ENCODE data around the gene CXorf58.
A peak's percentile ranks its signal among the peaks of the same experiment; 100 is the strongest.
"Not testable (repeated sequence)": the region's sequence is repeated elsewhere in the genome, so short reads cannot be mapped to it uniquely, and the experiment has no call there.

The CXorf58 gene, protein sequence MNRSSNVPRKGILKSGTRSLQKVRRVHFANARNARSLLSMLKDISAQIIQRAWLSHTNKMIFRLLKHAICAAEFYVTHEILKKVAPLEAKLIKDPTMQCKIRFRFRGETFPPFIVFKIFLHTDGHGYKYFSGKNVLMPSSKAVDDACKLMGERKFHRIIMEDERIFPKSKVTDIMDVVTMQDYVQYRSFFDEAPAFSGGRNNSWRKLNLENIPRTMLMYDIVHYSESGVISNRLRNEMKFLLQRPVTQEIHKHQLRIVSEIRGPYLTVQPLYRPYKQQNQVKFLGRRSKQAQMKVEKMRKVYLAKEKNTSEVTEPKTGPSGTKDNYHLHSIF

DNA sequence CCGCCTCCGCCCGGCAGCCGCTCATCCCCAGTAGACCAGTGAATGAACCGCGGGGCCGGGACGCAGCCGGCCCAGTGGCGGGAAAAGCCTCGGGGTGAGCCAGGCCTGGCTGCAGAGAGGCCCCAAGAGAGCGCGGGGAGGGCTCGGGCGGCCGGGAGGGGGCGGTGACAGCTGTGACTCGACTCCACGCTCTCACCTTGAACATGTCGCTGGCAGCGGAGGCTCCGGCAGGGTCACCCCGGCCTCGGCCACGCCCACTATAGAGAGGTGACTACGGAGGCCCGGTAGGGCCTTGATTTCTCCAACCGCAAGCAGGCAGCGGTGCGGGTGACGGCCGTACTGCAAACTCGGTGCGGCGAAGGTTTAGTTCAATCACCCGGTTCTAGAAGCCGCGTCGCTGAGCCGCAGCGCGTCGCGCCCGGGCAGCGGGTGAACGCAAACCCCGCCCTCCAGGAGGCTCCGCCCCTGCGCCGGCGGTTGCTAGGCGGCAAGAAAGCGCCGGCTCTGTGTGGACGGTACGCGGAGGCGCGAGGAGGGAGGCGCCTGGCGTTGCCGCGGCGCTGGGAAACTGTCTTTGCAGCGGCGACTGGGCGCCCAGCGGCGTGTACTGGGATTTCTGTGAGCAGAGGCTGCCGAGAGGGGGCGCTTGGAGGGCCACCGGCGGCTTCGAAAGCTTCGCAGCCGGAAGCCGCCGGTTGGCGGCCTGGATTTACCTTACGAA lies at the start of gene CXorf58, which contains the start of gene APOO:
CXorf58 (plus strand) TSS at position 509 of the 721 bp plus-strand sequence. CDS start 2,297 bp downstream, outside the sequence.
APOO (minus strand) TSS at position 441 of the 721 bp plus-strand sequence; CDS start at position 205, 236 bp downstream.
- peak; percentile 81 to 87 for DNase-seq

DNA sequence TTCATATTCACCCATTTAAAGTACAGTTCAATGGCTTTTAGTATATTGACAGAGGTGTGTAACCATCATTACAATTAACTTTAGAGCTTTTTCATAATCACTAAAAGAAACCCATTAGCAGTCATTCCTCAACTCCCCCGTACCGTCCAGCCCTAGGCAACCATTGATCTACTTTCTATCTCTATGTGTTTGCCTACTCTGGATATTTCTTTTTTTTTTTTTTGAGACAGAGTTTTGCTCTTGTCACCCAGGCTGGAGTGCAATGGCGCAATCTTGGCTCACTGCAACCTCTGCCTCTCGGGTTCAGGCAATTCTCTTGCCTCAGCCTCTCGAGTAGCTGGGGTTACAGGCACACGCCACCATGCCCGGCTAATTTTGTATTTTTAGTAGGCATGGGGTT lies 48.6 kb upstream of the CXorf58 start:
- not testable (repeated sequence) for DNase-seq

DNA sequence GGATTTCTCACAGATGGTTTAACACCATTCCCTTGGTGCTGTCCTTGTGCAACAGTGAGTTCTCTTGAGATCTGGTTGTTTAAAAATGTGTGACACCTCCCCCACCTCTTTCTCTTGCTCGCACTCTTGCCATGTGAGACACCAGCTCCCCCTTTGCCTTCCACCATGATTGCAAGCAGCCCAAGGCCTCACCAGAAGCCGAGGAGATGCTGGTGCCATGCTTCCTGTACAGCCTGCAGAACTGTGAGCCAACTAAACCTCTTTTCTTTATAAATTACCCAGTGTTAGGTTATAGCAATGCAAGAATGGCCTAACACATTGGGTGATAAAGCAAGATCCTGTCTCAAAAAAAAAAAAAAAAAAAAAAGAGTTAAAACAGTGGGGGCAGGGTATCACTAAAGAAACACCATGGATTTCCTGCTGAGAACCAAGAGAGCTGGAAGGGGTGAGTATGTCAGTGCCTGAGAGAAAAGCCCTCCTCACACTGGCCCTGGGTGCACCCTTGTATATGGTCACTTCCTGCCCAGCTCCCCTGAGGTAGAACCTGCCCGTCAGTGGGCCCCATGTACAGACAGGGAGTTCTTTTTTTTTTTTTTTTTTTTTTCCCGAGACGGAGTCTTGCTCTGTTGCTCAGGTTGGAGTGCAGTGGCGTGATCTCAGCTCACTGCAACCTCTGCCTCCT lies 46.5 kb upstream of the CXorf58 start:
- DNase-seq: no peak

DNA sequence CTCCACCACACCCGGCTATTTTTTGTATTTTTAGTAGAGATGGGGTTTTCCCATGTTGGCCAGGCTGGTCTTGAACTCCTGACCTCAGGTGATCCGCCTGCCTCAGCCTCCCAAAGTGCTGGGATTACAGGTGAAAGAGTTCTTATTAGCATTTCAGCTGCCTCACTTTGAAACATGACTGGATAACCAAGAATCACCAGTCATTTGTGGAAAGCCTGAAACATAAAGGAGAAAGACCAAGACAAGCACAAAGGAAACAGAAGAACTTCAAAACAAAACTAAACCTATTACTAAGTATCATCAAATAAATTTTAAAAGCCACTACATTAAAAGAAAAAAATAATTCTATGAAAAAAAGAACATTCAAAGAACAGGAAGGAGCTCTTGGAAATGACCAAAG lies 45.9 kb upstream of the CXorf58 start:
- DNase-seq: not testable (repeated sequence)

DNA sequence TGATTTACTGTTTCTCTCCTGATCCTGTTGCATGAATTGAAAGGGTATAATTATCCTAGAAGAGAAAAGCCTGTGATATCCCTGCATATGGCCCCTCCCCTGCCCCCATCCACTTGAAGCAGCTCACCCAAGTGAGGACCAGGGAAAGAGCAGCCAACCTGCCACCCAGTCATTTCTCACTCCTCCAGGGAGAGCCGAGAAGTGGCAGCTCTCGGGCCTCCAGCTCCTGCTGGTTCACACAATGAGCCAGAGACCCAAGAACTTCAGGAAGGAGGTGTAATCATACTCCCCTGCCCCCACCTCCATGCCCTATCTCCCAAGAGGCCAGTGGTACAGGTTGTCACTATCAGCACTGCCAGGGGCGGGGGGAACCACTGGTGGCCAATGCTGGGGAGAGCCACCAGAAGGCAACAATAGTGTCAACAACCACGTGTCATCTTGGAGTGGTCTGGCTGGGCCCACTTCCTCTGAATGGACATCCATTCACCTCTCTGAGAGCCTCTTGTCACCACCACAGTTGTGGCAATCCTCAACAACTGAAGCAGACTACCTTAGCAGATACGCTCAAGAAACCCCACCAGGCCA lies 43.0 kb upstream of the CXorf58 start:
- no peak for DNase-seq

DNA sequence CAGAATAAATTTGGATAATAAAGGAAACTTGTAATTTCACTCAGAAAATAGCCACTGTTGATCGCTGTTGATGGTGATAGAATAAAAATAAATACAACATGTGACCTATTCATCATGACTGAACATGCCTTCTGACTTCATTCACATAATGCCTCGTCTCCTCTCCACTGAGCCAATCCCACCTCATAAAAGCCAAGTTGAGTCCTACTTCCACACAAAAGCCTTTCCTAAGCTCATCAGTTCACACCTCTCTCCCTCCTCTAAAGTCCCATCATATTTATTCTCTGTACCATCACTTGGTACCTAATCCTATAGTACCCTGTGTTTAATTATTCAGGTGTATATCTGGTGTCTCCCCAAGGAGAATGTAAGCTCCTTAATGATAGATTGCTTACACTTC lies 37.8 kb upstream of the CXorf58 start:
- DNase-seq: no peak

DNA sequence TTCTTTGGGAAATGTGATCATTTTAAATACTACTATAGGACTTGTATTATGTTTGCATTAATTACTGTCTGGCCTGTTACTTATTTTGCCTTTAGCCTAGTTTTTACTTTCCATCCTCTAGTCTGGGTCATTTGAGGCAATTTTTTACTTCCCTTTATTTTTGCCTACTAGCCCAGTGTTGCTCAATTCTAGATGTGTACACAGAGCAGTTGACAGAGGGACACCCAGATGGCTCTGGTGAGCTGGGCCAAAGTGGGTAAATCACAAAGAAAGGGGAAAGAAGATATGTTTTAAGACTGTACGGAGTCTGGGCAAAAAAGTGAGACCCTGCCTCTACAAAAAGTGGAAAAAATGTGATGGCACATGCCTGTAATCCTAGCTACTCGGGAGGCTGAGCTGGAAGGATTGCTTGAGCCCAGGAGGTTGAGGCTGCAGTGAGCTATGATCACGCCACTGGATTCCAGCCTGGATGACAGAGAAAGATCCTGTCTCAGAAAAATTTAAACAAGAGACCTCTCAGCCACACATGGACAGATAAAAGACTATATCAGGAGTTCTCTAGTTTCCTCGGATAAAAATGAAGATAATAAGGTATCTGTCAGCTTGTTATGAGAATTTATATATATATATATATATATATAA lies 35.8 kb upstream of the CXorf58 start:
- peak; percentile 77 to 79 for DNase-seq

DNA sequence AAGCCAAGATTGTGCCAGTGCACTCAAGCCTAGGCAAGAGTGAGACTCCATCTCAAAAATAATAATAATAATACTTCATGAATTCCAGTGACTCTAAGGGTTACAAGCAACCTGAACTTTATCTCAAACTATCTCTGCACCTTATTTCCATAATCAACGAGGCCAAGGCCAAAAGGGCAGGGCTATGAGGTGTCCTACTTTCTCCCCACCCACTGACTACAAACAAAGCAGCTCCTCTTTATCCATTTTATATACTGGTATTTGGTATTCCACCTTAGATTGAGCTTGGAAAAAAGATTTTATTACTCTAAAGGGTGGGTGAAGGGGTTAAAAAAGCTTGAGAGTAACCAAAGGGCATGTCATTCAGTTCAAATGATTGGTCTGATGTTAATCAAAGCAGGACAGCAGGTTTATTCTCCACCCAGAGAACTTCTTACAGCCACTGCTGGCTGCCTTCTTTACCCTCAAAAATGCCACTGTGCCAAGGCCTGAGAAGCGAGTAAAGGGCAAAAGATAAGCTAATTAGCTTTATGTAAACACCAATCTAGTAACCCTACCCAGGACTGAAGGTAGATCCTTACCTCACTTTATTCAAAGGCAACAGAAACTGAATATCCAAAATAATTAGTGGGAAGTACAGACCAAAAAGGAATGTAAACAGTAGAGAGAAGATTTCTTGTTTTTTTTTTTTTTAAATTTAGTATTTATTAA lies 28.3 kb upstream of the CXorf58 start:
- DNase-seq: no peak

DNA sequence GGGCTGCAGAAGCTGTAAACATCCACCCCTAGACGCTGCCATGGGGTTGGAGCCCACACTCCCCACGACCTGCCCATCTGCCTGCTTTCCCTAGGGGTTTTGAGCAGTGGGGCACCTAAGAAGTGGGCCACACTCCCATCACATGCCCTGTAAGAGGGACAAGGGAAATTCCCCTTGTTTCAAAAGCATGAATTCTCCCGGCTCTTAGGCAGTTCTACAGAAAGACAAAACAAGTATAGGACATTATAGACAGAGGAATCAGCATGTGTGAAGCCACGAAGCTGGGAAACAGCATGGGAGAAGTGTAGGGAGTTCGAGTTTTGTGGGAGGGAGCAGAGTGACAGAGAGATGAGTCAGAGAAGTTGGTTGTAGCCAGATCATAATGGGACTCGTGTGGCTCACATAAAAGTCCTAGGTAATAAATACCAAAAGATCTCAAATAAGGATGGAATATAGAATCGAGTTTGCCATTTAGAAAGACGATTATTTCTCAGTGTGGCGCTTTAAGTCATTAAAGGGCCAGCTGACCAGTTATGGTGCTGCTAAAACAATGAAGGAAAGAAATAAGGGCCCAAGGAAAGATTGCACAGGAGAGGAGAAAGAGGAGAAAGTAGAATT lies 24.0 kb upstream of the CXorf58 start:
- no peak for DNase-seq

DNA sequence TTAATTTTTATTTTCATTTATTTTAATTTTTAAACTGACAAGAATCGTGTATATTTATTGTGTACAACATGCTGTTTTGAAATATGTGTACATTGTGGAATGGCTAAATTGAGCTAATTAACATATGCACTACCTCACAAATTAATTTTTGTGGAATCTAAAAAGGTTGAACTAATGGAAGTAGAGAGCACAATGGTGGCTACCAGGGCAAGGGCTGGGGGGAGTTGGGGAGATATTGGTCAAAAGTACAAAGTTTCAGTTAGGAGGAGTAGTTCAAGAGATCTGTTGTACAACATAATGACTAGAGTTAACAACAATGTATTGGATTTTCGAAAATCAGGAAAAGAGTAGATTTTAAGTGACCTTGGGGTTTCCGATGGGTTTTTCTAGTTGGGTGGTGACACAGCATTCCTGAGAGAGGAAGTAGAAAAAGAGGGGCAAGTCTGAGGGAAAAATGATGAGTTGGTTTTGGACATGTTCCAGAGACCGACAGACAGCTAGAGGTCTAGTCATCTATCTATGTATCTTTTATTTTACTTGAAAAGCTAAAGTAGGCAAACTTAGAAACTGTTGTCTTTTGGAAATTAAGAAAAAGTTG lies 23.3 kb upstream of the CXorf58 start:
- peak in 1 of 2 experiments; percentile 21 for DNase-seq

DNA sequence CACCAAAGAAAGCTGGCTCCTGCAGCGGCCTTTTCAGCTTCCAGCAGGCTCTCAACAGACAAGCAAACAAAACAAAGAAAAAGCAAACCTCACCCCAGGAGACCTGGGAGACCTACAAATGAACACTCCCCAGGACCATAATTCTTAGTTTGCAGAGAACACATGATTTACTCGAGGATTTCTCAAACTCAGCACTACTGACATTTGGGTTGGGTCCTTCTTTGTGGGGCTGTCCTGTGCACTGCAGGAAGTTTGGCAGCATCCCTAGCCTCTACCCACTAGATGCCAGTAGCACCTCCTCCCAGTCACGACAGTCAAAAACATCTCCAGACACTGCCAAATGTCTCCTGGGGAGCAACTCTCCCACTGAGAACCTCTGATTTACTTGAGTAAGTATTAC lies 22.0 kb upstream of the CXorf58 start:
- DNase-seq: no peak

DNA sequence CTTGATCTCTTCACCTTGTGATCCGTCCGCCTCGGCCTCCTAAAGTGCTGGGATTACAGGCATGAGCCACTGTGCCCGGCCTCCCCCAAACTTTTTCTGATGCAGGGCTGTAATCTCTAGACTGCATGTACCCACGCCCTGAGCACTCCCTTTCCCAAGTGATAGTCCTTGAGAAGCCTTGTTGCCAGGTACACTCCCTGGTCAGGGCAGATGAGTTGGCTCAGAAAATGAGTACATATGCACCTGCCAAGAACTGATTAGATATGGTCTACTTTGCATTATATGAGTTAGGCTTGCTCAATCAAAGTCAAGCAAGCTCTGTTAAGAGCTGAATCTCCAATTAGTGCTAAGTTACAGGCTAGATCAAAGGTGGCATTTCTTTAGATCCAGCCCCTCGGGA lies 20.4 kb upstream of the CXorf58 start:
- no peak for DNase-seq

DNA sequence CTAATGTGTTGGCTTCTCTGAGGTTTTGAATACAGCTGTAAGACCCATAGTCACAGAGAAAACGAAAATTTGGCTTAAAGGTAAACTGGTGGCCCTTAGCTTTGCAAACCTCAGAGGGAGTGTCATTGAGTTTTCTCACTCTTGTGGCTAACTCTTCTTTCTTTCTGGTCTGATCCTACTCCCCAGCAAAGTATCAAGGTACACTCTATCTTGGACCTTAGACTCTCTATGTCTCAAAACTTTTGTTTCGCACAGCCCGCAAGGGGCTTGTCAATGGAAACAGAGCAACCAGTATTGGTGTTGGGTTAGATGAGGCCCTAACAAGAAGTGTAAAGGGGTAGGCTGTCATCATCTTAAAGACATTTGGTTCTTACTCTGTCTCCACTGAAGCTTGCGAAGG lies 19.9 kb upstream of the CXorf58 start:
- DNase-seq: no peak

DNA sequence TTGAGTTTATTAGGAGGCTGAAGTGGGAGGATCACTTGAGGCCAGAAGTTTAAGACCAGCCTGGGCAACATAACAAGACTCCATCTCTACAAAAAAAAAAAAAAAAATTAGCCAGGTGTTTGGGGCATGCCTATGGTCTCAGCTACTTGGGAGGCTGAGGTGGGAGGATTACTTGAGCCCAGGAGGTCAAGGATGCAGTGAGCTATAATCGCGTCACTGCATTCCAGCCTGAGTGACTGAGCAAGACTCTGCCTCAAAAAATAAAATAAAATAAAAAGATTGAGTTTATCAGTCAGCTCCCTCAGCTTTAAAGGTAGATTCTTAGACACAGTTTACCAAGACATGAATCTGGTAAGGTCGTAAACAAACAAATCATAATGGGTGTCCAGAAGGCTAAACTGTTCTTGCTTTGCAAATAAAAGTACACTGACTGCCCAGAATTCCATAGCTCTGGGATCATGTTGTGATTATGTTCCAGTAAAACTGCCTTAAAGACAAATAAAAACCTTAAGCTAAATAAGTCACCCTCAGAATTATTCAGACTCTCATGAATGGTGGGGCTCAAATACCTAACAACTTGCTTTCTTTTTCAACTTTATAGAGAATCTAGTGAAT lies 18.8 kb upstream of the CXorf58 start:
- no peak for DNase-seq

DNA sequence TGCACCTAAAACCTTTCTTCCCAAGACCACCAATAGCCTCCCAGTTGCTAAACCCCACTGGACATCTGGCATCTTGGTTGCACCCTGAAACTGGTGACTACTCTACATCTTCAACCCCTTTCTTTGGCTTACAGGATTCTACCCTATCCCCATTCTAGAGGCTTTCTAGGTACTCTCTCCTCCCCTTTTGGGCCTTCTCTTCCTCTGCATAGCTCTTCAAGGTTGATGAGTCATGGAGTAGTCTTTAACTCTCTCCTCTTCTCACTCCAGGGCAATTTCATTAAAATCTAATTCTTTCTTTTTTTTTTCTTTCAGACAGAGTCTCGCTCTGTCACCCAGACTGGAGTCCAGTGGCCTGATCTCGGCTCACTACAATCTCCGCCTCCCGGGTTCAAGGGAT lies 16.9 kb upstream of the CXorf58 start:
- DNase-seq: no peak

DNA sequence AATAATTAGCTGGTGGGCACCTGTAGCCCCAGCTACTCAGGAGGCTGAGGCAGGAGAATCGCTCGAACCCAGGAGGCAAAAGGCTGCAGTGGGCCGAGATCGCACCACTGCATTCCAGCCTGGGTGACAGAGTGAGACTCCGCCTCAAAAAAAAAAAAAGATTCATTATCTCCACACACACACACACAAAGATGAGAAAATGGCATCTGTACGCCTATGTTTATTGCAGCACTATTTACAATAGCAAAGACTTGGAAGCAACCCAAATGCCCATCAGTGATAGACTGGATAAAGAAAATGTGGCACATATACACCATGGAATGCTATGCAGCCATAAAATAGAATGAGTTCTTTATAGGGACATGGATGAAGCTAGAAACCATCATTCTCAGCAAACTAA lies 12.8 kb upstream of the CXorf58 start:
- not testable (repeated sequence) for DNase-seq

DNA sequence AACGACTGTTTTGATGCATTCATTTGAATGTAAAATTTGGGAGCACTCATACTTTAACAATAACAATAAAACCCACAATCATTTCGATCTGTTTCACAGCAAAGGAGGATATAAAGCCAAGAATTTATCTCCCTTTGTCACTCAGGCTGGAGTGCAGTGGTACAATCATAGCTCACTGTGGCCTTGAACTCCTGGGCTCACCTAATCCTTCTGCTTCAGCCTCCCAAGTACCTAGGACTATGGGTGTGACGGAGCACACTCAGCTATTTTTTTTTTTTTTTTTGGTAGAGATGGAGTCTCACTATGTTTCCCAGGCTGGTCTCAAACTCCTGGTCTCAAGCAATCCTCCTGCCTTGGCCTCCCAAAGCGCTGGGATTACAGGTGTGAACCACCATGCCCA lies 11.3 kb upstream of the CXorf58 start:
- DNase-seq: not testable (repeated sequence)

DNA sequence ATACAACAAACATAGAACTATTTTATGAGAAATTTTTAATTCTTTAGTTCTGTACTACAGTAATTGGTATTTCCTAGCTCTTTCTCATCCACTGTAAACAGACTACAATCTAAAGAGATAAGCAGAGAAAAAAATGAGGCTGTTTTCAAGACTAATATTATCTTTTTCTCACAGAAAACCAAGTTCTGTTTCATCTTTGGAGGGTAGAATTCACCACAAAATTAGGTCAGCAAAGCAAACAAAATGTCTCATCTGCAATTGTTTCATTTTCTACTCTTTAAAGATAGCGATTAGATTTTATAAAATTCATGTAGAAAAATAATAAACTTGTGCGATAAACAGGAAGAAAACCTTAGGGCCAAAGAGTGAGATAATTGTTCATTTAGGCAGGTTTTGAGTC lies 10.8 kb upstream of the CXorf58 start:
- DNase-seq: no peak

DNA sequence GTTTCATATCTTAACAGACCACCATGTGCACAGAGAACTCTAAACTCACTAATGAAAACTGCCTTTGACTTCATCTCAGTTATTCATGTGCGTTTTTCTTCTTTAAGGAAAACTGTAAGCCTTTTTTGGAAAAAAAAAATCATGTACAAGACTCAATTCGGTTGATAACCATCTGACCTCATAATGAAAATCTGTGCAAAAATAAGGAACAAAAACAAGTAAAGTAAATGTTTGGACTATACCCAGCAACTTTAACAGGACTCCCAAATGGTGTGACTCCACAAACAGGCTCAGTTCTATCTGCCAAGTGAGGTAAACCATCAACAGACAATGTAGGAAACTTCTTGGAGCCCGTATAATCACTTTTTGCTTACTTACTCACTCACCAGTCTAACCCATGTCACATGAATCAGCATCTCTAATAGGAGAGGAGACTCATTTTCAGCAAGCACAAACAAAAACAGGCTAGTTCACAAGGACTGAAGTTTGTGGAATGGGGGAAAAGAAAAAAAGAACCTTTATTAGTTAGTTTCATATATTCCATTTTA lies 9.3 kb upstream of the CXorf58 start:
- no peak for DNase-seq

DNA sequence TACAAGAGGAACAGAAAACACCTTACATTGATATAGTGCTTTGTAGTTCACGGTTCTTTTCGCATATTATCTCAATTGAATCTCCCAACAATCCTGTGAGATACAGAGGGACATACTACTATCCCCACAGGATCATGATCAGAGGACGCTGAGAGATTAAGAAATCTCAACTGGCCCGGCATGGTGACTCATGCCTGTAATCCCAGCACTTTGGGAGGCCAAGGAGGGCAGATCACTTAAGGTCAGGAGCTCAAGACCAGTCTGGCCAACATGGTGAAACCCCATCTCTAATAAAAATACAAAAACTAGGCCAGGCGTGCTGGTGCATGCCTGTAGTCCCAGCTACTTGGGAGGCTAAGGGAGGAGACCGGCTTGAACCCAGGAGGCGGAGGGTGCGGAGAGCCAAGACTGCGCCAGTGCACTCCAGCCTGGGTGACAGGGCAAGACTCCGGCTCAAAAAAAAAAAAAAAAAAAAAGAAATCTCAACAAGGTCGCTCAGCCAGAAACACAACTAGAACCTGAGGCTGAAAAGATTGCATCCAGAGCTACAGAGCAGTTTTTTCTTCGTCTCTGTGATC lies 7.5 kb upstream of the CXorf58 start:
- DNase-seq: no peak
